Body of pancreas (tissue), 4 donors: ENCODE data around the gene YY1.

Experiments
- POLR2A ChIP-seq, 3 donors: fragments of 450-650 bp; IDR thresholded peaks; one replicate each; pipeline ENCODE4 v1.6.1; 2016; ENCODE audit warnings: antibody characterized with exemption in 3 of 3, mild to moderate bottlenecking in 2 of 3
- TF ChIP-seq, protein P1 (sequence below), 7 experiments: fragments of 450-650 bp in 4 of 7; fragments of 200-600 bp in 3 of 7; sonication (generic) in 3 of 7; IDR thresholded peaks; one replicate each; pipeline ENCODE4 v1.5.1; 2016 to 2019; ENCODE audit warnings: antibody characterized with exemption in 7 of 7

- peak; percentile 77 to 91 (median 78) for TF ChIP-seq POLR2A (IDR thresholded peaks at IDR 0.05)
- TF ChIP-seq, protein P1, sequence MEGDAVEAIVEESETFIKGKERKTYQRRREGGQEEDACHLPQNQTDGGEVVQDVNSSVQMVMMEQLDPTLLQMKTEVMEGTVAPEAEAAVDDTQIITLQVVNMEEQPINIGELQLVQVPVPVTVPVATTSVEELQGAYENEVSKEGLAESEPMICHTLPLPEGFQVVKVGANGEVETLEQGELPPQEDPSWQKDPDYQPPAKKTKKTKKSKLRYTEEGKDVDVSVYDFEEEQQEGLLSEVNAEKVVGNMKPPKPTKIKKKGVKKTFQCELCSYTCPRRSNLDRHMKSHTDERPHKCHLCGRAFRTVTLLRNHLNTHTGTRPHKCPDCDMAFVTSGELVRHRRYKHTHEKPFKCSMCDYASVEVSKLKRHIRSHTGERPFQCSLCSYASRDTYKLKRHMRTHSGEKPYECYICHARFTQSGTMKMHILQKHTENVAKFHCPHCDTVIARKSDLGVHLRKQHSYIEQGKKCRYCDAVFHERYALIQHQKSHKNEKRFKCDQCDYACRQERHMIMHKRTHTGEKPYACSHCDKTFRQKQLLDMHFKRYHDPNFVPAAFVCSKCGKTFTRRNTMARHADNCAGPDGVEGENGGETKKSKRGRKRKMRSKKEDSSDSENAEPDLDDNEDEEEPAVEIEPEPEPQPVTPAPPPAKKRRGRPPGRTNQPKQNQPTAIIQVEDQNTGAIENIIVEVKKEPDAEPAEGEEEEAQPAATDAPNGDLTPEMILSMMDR (IDR thresholded peaks at IDR 0.05), result peak in 1 of 7 experiments; percentile 5
Observed at GRCh38 chr14:100238419-100239210, at the start of gene YY1.
